Measurements from ENCODE around the gene SLC25A30.

- no peak for TF ChIP-seq CTCF (IDR thresholded peaks at IDR 0.05)
- TF ChIP-seq ZFX (IDR thresholded peaks at IDR 0.05; ENCODE audit: borderline replicate concordance) = no peak
Measured at GRCh38 chr13:45419945-45420344, 1.8 kb upstream of the SLC25A30 start.

Data from 22Rv1 (cell line).